Measurements from ENCODE around the gene SS18L1. TPM values are rescaled to one million over a fixed set of nuclear protein-coding genes. Genes with fewer than 3 reads are reported as not detected.

The SS18L1 gene
- total and polyA plus RNA-seq, 12 donors = 9.0 to 45.7 (median 14.4) TPM

GRCh38 chr20:62170536-62170935 is 27.0 kb downstream of the SS18L1 start:
- TF ChIP-seq POLR2A (IDR thresholded peaks at IDR 0.05) = no peak
- TF ChIP-seq, protein P1, sequence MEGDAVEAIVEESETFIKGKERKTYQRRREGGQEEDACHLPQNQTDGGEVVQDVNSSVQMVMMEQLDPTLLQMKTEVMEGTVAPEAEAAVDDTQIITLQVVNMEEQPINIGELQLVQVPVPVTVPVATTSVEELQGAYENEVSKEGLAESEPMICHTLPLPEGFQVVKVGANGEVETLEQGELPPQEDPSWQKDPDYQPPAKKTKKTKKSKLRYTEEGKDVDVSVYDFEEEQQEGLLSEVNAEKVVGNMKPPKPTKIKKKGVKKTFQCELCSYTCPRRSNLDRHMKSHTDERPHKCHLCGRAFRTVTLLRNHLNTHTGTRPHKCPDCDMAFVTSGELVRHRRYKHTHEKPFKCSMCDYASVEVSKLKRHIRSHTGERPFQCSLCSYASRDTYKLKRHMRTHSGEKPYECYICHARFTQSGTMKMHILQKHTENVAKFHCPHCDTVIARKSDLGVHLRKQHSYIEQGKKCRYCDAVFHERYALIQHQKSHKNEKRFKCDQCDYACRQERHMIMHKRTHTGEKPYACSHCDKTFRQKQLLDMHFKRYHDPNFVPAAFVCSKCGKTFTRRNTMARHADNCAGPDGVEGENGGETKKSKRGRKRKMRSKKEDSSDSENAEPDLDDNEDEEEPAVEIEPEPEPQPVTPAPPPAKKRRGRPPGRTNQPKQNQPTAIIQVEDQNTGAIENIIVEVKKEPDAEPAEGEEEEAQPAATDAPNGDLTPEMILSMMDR (IDR thresholded peaks at IDR 0.05) = no peak
- intact Hi-C loops (cut with DNase I) = no loop called here
- Histone ChIP-seq H3K4me1 (replicated peaks in 1 of 2) (no peaks in the 10 kb centered on the region), H3K4me3 (no peak overlapping the region), H3K27me3 (no peaks in the 10 kb centered on the region), H3K9me3 (replicated peaks in 1 of 3) (no peaks in the 10 kb centered on the region), H3K27ac (no peak overlapping the region), H3K36me3 (replicated peaks in 1 of 2) (peaks cover 0 to 22% of the 10 kb centered on the region in 2 donors)
- no peak for DNase-seq
- WGBS, 4 donors = 71 to 97% (median 95%) methylated on average over 5 to 9 of the region's 9 CpGs

DNA sequence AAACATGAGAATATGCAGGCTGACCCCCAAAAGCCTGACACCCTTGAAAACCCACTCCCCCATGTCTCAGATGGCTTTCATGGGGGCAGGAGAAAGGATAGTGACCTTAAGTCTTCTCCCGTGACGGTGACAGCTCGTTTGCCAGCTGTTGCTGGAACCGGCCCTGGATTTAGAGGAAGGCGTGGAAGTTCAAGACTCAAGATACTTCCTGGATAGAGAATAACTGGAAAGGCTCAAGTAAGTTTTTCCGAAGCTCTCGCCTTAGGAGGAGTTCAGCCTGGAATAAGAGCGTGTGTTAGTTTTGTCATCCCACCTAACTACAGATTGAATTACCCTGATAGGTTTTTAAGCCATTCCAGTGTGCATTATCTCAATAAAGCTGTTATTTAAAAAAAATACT is 27.7 kb downstream of the SS18L1 start:
- Histone ChIP-seq H3K4me3 (no peak overlapping the region), H3K36me3 (replicated peaks in 1 of 2) (peaks cover 0 to 15% of the 10 kb centered on the region in 2 donors), H3K4me1 (replicated peaks in 1 of 2) (no peaks in the 10 kb centered on the region), H3K9me3 (replicated peaks in 1 of 3) (no peaks in the 10 kb centered on the region), H3K27me3 (no peaks in the 10 kb centered on the region), H3K27ac (no peak overlapping the region)
- intact Hi-C loops (cut with DNase I) = no loop called here
- no peak for TF ChIP-seq POLR2A (IDR thresholded peaks at IDR 0.05)
- TF ChIP-seq, protein P1 (IDR thresholded peaks at IDR 0.05) = no peak
- no peak for DNase-seq
- WGBS, 4 donors = 83 to 94% (median 86%) methylated on average over 8 of the region's 8 CpGs

GRCh38 chr20:62172666-62173065 is 29.1 kb downstream of the SS18L1 start:
- DNase-seq = no peak
- intact Hi-C loops (cut with DNase I) = no loop called here
- Histone ChIP-seq H3K36me3 (replicated peaks in 1 of 2) (peaks cover 0 to 13% of the 10 kb centered on the region in 2 donors), H3K27ac (no peak overlapping the region), H3K4me1 (replicated peaks in 1 of 2) (no peaks in the 10 kb centered on the region), H3K4me3 (no peak overlapping the region), H3K27me3 (no peaks in the 10 kb centered on the region), H3K9me3 (replicated peaks in 1 of 3) (no peaks in the 10 kb centered on the region)
- TF ChIP-seq POLR2A (IDR thresholded peaks at IDR 0.05) = no peak
- TF ChIP-seq, protein P1 (IDR thresholded peaks at IDR 0.05) = no peak
- whole genome bisulfite sequencing, 4 donors = 74 to 96% (median 93%) methylated on average over 5 to 18 of the region's 18 CpGs

- TF ChIP-seq, protein P1 (IDR thresholded peaks at IDR 0.05) = no peak
- no peak for TF ChIP-seq POLR2A (IDR thresholded peaks at IDR 0.05)
- Histone ChIP-seq H3K27ac (no peak overlapping the region), H3K4me3 (no peak overlapping the region), H3K4me1 (replicated peaks in 1 of 2) (no peaks in the 10 kb centered on the region), H3K9me3 (replicated peaks in 1 of 3) (no peaks in the 10 kb centered on the region), H3K36me3 (replicated peaks in 1 of 2) (peaks cover 0 to 17% of the 10 kb centered on the region in 2 donors), H3K27me3 (no peaks in the 10 kb centered on the region)
- DNase-seq = no peak
- intact Hi-C loops (cut with DNase I) = no loop called here
- WGBS, 4 donors = 87 to 94% (median 90%) methylated on average over 26 to 28 of the region's 28 CpGs
Observed at GRCh38 chr20:62174021-62174804, 30.6 kb downstream of the SS18L1 start.
